ENCODE measurements around the gene WAC. TPM values are rescaled to one million over a fixed set of nuclear protein-coding genes. Genes with fewer than 3 reads are reported as not detected.
"Not testable (repeated sequence)": the region's sequence is repeated elsewhere in the genome, so short reads cannot be mapped to it uniquely, and the experiment has no call there.

The WAC gene
- total RNA-seq, 1 donor from 2014 or later: 120 TPM

DNA sequence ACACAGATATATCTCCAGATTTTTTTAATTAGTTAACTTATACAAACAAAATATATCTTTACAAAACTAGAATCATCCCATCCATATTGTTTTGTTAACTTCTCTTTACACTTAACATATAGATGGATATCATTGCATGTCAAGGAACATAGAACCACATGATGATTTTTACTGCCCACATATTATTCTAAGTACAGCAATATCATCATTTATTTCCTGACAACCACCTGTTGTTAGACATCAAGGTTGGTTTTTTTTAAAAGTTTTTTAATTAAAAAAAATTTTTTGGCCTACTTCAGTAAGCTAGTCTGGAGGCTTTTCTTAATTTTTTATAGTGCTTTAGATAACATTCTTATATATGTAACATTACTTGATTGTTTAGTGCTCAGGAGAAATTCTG lies 105.5 kb downstream of the WAC start:
- intact Hi-C loops (cut with micrococcal nuclease): no loop called here
- DNase-seq: no peak
- no peak for ATAC-seq

DNA sequence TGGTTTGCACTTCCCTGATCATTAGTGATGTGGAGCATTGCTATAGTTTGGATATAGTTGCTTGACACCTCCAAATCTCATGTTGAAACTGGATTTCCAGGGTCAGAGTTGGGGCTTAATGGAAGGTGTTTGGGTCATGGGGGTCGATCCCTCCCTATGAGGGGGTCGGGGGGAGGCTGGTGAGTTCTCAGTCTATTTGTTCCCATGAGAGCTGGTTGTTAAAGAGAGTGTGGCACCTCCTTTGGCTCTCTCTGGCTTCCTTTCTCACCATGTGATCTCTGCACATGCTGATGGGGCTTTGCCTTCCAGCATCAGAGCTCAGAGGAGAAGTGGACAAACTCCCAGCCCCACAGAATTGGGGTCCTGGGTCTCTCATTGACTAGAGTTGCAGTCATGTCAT lies 107.6 kb downstream of the WAC start:
- intact Hi-C loops (cut with micrococcal nuclease): no loop called here
- ATAC-seq (no peak), DNase-seq (no peak)

DNA sequence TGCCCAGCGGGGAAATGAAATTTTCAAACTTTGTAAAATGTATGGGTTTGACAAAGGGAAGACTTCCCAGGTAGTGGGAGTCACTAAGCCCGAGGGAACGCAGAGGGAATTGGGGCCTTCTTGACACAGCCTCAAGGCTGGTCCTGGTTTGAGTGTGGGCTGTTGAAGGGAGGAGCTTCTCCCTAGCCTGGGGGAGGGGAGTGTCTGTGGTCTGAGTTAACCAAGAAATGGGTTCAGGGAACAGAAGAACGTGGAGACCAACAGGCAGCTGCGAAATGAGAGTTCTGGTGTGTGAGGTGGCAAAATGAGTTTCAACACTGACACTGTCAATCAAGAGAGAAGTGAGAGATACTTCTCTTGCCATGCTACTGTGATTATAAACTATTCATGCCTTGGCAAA lies 111.7 kb downstream of the WAC start:
- ATAC-seq (no peak), DNase-seq (no peak)
- intact Hi-C loops (cut with micrococcal nuclease): no loop called here

DNA sequence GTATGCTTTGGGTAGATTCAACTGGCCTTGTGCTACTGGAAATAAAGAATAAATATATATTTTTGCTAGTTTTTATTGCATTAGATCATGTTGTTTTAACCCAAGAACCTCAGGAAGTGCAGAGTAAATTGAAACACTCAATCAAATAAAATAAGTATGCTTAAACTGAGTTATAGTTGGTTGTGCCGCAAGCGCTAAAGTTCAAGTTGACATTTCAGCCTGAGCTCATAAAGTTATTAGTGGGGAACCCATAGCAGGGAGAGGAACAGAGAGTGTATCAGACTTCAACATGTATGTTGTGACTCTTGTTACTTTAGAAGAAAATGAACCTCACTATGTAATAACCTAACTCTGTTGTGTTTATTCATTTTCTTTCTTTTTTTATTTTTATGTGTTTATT lies 119.2 kb downstream of the WAC start:
- intact Hi-C loops (cut with micrococcal nuclease): no loop called here
- DNase-seq: no peak
- no peak for ATAC-seq

DNA sequence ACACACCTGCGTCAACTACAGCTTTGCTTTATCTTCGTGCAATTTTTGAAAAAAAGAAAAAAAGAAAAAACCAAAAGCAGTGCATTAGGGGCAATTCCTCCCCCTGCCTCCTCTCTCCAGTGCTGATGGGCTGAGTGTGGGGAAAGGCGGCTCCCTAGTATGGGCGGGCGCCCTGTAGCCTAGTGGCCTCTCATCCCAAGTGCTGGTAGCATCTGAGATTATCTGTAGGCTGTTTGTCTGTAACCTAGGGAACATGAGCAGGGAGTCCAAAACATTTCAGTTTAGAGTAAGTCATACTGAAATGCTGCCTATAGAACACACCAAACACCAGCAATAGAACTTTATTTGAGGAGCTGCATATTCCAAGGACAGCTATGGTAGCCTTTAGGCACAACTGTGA lies 119.8 kb downstream of the WAC start:
- DNase-seq (no peak), ATAC-seq (no peak)
- intact Hi-C loops (cut with micrococcal nuclease): no loop called here

DNA sequence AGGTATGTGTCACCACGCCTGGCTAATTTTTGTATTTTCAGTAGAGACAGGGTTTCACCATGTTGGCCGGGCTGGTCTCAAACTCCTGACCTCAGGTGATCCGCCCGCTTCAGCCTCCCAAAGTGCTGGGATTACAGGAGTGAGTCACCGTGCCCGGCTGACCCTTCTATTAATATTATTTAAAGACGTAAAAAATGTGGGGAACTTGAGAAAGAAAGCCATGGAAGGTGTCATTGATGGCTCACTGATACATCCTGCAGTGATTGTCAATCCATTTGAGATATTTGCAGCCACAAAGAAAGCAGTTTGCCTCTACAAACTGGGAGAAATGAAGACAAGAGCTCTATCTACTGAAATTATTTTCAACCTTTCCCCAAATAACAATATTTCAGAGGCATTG lies 125.9 kb downstream of the WAC start:
- intact Hi-C loops (cut with micrococcal nuclease); ATAC-seq: not testable (repeated sequence)

DNA sequence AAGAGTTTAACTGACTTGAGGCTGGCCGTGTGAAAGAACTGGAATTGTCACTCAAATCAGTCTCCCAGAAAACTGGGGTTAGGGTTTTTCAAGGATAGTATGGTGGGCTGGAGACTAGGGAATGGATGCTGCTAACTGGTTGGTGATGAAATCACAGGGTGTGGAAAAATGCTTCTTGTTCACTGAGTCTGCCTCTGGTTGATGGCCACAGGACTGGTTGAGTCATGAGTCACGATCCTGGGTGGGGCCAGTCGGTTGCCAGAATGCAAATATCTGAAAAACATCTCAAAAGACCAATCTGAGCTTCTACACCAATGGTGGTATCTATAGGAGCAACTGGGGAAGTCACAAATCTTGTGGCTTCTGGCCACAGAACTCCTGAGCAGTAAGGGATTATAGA lies 128.1 kb downstream of the WAC start:
- intact Hi-C loops (cut with micrococcal nuclease): loop anchor here (5.0 to 10.0 kb wide), 2 partner anchors 331 to 644 kb away; no protein-coding TSS in a partner anchor
- DNase-seq: no peak
- no peak for ATAC-seq

More for the DNA sequence above, 125.9 kb downstream of the WAC start:
- DNase-seq: not testable (repeated sequence)

DNA sequence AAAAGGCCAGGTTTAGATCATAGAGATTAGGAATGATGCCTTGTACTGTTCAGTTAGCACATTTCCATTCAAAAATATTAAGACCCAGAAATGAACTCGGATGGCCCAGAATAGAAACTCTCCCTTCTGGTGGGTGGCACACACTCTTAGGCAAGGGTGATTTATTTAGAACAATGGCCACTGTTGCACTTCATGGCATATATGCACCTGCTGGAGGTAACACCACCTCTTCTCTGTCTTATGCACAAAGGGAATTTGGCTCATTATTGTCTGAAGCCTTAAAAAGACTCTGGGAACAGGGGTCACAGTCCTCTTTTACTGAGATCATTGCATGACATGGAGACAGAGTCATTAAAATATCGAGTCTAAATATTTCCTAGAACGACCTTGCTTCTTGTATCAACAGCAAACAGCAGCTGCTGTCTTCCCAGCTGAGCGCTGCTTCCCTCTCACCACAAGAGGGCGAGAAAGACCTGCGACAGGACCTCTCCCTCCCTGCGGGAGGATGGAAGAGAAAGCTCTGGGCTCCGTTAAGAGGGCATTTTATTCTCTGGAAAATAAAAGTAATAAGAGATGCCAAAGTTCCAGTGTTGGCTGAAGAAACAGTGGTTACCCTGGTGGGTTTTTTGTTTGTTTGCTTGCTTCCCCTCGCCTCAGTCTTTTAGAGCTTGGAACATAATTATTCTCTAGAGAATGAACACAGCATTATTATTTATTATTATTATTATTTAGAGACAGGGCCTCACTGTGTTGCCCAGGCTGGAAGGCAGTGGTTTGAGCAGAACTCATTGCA lies 130.9 kb downstream of the WAC start:
- ATAC-seq: peak; percentile 94
- intact Hi-C loops (cut with micrococcal nuclease): loop anchor here (5.0 to 10.0 kb wide), 2 partner anchors 329 to 641 kb away; no protein-coding TSS in a partner anchor
- DNase-seq: peak; percentile 72

DNA sequence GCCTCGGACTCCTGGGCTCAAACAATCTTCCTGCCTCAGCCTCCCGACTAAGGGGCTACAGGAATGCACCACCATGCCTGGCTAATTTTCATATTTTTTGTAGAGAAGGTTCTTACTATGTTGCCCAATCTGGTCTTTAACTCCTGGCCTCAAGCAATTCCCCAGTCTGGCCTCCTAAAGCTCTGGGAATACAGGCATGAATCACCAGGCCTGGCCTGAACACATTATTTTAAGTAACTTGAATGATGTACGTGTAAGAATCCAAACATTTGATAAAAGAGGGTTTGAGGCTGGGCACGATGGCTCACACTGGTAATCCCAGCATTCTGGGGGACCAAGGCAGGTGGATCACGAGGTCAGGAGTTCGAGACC lies 131.4 kb downstream of the WAC start:
- intact Hi-C loops (cut with micrococcal nuclease): loop anchor here (5.0 to 10.0 kb wide), 2 partner anchors 328 to 640 kb away; no protein-coding TSS in a partner anchor
- DNase-seq: no peak
- ATAC-seq: peak; percentile 51

DNA sequence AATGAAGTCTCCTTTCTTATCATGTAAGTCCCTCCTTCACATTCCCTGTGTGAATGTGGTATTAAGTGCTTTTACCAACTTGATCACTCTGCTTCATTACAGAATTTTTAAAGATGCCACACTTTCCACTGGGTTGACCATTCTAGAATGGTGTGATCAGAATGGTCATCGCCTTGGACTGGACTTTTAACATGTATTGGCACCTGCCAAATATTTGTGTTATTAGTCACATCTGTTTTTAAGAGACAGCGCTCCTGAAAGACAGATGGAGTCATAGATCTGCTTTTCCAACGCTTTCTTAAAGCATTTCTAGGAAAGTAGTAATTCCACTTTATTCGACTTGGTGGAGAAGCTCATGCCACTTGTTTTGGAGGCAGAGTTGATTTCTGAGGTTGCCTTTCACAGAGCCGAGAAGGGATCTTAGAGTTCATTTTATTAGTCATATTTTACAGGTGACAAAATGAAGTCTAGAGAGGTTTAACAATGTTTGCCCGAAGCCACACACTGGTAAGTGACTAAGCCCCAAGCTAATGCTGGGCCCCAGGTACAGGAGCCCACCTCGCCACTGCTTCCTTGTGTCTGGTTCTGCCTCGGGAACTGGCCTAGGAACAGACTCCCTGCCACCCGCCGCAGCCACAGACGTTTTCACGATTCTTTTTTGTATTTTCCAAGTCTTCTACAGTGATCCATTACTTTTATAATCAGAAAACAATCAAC lies 134.0 kb downstream of the WAC start:
- ATAC-seq: no peak
- intact Hi-C loops (cut with micrococcal nuclease): loop anchor here (10.0 kb wide), 1 partner anchor 638 kb away; no protein-coding TSS in a partner anchor
- no peak for DNase-seq

DNA sequence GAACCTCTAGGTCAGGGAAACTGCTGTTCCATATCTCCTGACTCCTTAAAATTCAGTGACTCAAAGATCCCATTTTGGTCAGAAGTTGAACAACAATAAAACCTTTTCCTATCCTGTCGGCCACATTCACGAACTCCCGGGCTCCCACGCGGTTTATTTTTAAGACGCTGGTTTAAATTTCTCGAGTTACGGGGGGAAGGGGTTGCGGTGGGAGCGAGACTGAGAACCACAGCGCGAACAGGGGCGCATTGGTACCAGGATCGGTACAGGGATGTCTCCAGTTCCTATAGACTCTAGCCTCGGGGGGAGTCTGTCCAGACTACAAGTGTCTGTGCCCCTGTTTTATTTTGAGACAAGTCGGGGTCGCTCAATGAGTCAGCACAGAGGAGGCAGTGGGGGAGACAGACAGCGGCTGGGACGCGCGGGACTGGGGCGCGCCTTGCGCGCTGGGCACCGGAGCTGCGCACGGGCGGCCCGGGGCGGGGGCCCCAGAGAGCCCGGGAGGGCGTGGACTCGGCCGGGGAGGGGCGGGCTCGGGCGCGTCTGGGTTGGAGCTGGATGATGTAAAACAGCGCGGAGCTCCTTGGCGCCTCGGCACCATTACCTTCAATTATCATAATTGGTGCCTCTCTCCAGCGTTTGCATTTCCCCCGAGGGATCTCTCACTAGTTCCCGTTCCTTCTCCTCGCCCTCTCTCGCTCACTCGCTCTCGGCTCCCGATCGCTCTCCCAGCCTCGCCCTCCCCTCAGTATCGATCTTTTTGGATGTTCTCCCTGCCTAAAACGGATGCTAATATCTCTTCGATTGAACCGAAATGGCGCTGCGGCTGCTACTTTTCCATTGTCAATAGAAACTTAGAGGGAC lies 135.7 kb downstream of the WAC start:
- peak; percentile 67 for DNase-seq
- peak; percentile 93 for ATAC-seq
- intact Hi-C loops (cut with micrococcal nuclease): loop anchor here (10.0 kb wide), 1 partner anchor 636 kb away; no protein-coding TSS in a partner anchor

DNA sequence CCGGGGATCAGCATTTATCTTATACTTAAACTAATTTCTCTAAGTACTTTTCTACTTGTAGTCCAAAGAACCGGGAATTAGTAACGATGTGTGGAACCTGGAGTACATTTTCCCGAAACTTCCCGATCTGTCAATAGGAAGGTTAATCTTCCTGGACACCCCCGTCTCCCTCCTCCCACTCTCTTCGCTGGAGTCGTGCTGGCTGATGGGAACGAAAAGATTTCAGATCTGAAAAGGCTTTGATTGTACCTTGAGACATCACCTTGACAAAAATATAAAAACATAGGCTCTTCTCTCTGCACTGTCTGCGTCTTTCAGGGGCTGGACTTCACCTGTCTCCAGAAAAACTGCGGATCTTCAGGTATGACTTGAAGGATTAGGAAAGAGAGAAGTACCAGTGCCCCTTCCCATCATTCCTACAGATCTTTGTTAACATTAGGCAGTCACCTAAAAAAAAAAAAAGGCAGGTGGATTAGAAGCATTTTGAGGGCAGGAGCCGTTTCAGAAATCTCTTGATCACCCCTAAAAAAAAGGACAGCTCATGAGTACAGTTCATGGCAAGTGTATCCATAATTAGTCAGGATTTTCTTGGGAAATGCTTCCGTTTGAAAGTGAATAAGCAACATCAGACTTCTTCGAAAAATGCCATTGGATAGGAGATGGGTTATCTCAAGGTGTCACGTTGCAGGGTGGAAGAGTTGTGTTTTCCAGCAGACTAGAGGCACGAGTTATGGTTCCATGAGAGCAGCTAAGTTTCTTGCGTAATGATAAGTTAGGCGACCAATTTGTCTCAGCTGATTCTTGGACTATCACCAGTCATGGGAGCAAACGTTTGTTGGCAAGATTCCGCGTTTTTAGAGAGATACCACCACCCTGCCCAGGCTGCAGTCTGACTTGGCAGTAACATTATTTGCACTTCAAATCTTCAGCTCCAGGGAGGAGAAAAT lies 136.6 kb downstream of the WAC start:
- no peak for DNase-seq
- ATAC-seq: no peak
- intact Hi-C loops (cut with micrococcal nuclease): loop anchor here (10.0 kb wide), 1 partner anchor 635 kb away; no protein-coding TSS in a partner anchor

Other genes with a start within 250 kb of the WAC start
- gene MPP7, start 230.1 kb upstream of the WAC start, total RNA-seq: 15.3 TPM
- 12.5 TPM for gene BAMBI, start 144.4 kb downstream of the WAC start, total RNA-seq

Data from left ventricle myocardium superior (tissue), 1 donor.